Uterus (tissue), 2 donors: Measurements from ENCODE around the gene HOXA10.

Experiments
- POLR2A ChIP-seq, 2 donors: fragments of 450-650 bp; IDR thresholded peaks; one replicate each; pipeline ENCODE4 v1.6.1; 2016; ENCODE audit warnings: antibody characterized with exemption in 2 of 2, mild to moderate bottlenecking in 1 of 2, moderate library complexity in 1 of 2
- TF ChIP-seq, protein P1 (sequence below), 4 experiments: fragments of 200-600 bp in 2 of 4; fragments of 450-650 bp in 2 of 4; sonication (generic) in 2 of 4; IDR thresholded peaks; one replicate each; pipeline ENCODE4 v1.5.1; 2016 to 2019; ENCODE audit warnings: antibody characterized with exemption in 4 of 4, mild to moderate bottlenecking in 2 of 4, moderate library complexity in 1 of 4

- TF ChIP-seq, protein P1, sequence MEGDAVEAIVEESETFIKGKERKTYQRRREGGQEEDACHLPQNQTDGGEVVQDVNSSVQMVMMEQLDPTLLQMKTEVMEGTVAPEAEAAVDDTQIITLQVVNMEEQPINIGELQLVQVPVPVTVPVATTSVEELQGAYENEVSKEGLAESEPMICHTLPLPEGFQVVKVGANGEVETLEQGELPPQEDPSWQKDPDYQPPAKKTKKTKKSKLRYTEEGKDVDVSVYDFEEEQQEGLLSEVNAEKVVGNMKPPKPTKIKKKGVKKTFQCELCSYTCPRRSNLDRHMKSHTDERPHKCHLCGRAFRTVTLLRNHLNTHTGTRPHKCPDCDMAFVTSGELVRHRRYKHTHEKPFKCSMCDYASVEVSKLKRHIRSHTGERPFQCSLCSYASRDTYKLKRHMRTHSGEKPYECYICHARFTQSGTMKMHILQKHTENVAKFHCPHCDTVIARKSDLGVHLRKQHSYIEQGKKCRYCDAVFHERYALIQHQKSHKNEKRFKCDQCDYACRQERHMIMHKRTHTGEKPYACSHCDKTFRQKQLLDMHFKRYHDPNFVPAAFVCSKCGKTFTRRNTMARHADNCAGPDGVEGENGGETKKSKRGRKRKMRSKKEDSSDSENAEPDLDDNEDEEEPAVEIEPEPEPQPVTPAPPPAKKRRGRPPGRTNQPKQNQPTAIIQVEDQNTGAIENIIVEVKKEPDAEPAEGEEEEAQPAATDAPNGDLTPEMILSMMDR (IDR thresholded peaks at IDR 0.05), result no peak
- no peak for TF ChIP-seq POLR2A (IDR thresholded peaks at IDR 0.05)
Observed at GRCh38 chr7:27161721-27162560, 12.2 kb downstream of the HOXA10 start.
